ENCODE data around the gene CD300H.
"Not testable (repeated sequence)": the region's sequence is repeated elsewhere in the genome, so short reads cannot be mapped to it uniquely, and the experiment has no call there.

Gene CD300H

GRCh38 chr17:74584292-74585060, 17.2 kb upstream of the CD300H start:
- no peak for DNase-seq (ENCODE audit: low read depth)

- no peak for DNase-seq (ENCODE audit: low read depth)
These were observed 15.3 kb upstream of the CD300H start for GRCh38 chr17:74582633-74583032.

GRCh38 chr17:74579900-74580299, 12.6 kb upstream of the CD300H start:
- DNase-seq (ENCODE audit: low read depth): no peak

- no peak for DNase-seq (ENCODE audit: low read depth)
These were observed 11.7 kb upstream of the CD300H start for GRCh38 chr17:74578979-74579378.

- no peak for DNase-seq (ENCODE audit: low read depth)
These were observed 7.3 kb upstream of the CD300H start for GRCh38 chr17:74574489-74575142.

- DNase-seq (ENCODE audit: low read depth): not testable (repeated sequence)
These were observed 6.3 kb upstream of the CD300H start for GRCh38 chr17:74573635-74574034.

GRCh38 chr17:74573169-74573568, 5.9 kb upstream of the CD300H start:
- DNase-seq (ENCODE audit: low read depth): no peak

- no peak for DNase-seq (ENCODE audit: low read depth)
These were observed 4.4 kb upstream of the CD300H start for GRCh38 chr17:74571621-74572270.

GRCh38 chr17:74569020-74570003, 2.0 kb upstream of the CD300H start:
- DNase-seq (ENCODE audit: low read depth): peak; percentile 60

GRCh38 chr17:74568106-74568873, 981 bp upstream of the CD300H start:
- DNase-seq (ENCODE audit: low read depth): no peak

- DNase-seq (ENCODE audit: low read depth): no peak
These were observed 1.1 kb downstream of the CD300H start for GRCh38 chr17:74566132-74566753.

GRCh38 chr17:74565126-74565525, 2.2 kb downstream of the CD300H start:
- no peak for DNase-seq (ENCODE audit: low read depth)

- no peak for DNase-seq (ENCODE audit: low read depth)
These were observed 4.0 kb downstream of the CD300H start for GRCh38 chr17:74563358-74563757.

- DNase-seq (ENCODE audit: low read depth): no peak
These were observed 5.7 kb downstream of the CD300H start for GRCh38 chr17:74561586-74561985.

- DNase-seq (ENCODE audit: low read depth): no peak
These were observed 8.3 kb downstream of the CD300H start for GRCh38 chr17:74558882-74559519.

GRCh38 chr17:74558402-74558801, 8.9 kb downstream of the CD300H start:
- not testable (repeated sequence) for DNase-seq (ENCODE audit: low read depth)

- no peak for DNase-seq (ENCODE audit: low read depth)
These were observed 11.8 kb downstream of the CD300H start for GRCh38 chr17:74555427-74555940.

GRCh38 chr17:74554909-74555308, 12.4 kb downstream of the CD300H start:
- no peak for DNase-seq (ENCODE audit: low read depth)

- DNase-seq (ENCODE audit: low read depth): no peak
These were observed 15.3 kb downstream of the CD300H start for GRCh38 chr17:74552037-74552436.

- DNase-seq (ENCODE audit: low read depth): no peak
These were observed 16.7 kb downstream of the CD300H start for GRCh38 chr17:74550602-74551001.

All from GM04504 (cell line).